ENCODE measurements around the gene FMO5. TPM values are rescaled to one million over a fixed set of nuclear protein-coding genes. Genes with fewer than 3 reads are reported as not detected.

The FMO5 gene
- total and polyA plus RNA-seq, 2 of the 13 experiments (the other 11 are each of a cell fraction or from before 2014, with no cell fraction given) = 48.2 to 149 TPM

- TF ChIP-seq ZC3H13 (CRISPR knock-in tag; IDR thresholded peaks at IDR 0.05) (no peak), BRF2 (CRISPR knock-in tag; IDR thresholded peaks at IDR 0.05) (0 out of 2 replicates have a peak, but pooled peaks have one; percentile 25), HIVEP1 (CRISPR knock-in tag; IDR thresholded peaks at IDR 0.05) (no peak), GTF3A (CRISPR knock-in tag; conservative IDR thresholded peaks at IDR 0.05) (no peak), CSRNP2 (CRISPR knock-in tag; conservative IDR thresholded peaks at IDR 0.05; ENCODE audit: low read depth) (no peak), ZNF710 (CRISPR knock-in tag; IDR thresholded peaks at IDR 0.05; ENCODE audit: borderline replicate concordance) (no peak), ZNF691 (CRISPR knock-in tag; IDR thresholded peaks at IDR 0.05; ENCODE audit: borderline replicate concordance, low read depth) (no peak), IKZF4 (CRISPR knock-in tag; IDR thresholded peaks at IDR 0.05; ENCODE audit: borderline replicate concordance, low read depth, not compliant biosample characterization) (no peak), AGO2 (optimal IDR thresholded peaks at IDR 0.05; ENCODE audit: low read depth, low read length) (no peak), YEATS2 (CRISPR knock-in tag; IDR thresholded peaks at IDR 0.05; ENCODE audit: borderline replicate concordance) (no peak), HNRNPUL1 (IDR thresholded peaks at IDR 0.05; ENCODE audit: low read depth, low read length) (peak; percentile 47; the same call in 1 of the 2 replicates), RFX3 (CRISPR knock-in tag; IDR thresholded peaks at IDR 0.05) (no peak), ZNF513 (CRISPR knock-in tag; conservative IDR thresholded peaks at IDR 0.05) (no peak), ELF4 (CRISPR knock-in tag; IDR thresholded peaks at IDR 0.05; ENCODE audit: borderline replicate concordance) (no peak; the same call in 1 of the 2 replicates), ZSCAN21 (CRISPR knock-in tag; IDR thresholded peaks at IDR 0.05; ENCODE audit: borderline replicate concordance) (no peak), ZNF777 (CRISPR knock-in tag; IDR thresholded peaks at IDR 0.05) (no peak), ETS1 (CRISPR knock-in tag; IDR thresholded peaks at IDR 0.05) (no peak), ZNF274 (CRISPR knock-in tag; IDR thresholded peaks at IDR 0.05) (no peak), CENPX (CRISPR knock-in tag; IDR thresholded peaks at IDR 0.05) (no peak), SRSF4 (IDR thresholded peaks at IDR 0.05; ENCODE audit: low read depth, low read length, poor library complexity, severe bottlenecking) (no peak)
These were observed 13.1 kb upstream of the FMO5 start (continued) for GRCh38 chr1:147238053-147238902.

Measured in HepG2 (cell line).